Adrenal gland (tissue), 5 donors: Measurements from ENCODE around the gene FASTK.

Experiments
- CTCF ChIP-seq, 6 experiments: fragments of 450-650 bp in 4 of 6; fragments of 200-600 bp in 2 of 6; sonication (generic) in 1 of 6; IDR thresholded peaks; 1 replicate in 5 of 6; 2 replicates in 1 of 6; pipeline versions ENCODE4 v1.5.1 to v1.8.0; 2016 to 2021; ENCODE audit warnings: antibody characterized with exemption in 6 of 6, mild to moderate bottlenecking in 2 of 6, moderate library complexity in 1 of 6
- POLR2A ChIP-seq, 2 donors: fragments of 450-650 bp; IDR thresholded peaks; one replicate each; pipeline ENCODE4 v1.6.1; 2017; ENCODE audit warnings: antibody characterized with exemption in 2 of 2, mild to moderate bottlenecking in 2 of 2, moderate library complexity in 1 of 2
- donor health status: DM: no; HTN: no; CAD: no.

GRCh38 chr7:151088019-151088855 is 7.6 kb upstream of the FASTK start:
- TF ChIP-seq CTCF (IDR thresholded peaks at IDR 0.05) (no peak), POLR2A (IDR thresholded peaks at IDR 0.05) (no peak)
